Mucosa of stomach (tissue), 1 donor: ENCODE results near the gene DERA.
"Not testable (repeated sequence)": the region's sequence is repeated elsewhere in the genome, so short reads cannot be mapped to it uniquely, and the experiment has no call there.

Experiments
- H3K27me3 ChIP-seq: one replicate; pipeline ENCODE4 v1.7.0; 2013; ENCODE audit warnings: mild to moderate bottlenecking, low read length; ENCODE audit not compliant: control insufficient read depth, insufficient read depth
- H3K36me3 ChIP-seq: one replicate; pipeline ENCODE4 v1.7.0; 2013; ENCODE audit warnings: low read length; ENCODE audit not compliant: control insufficient read depth, insufficient read depth
- H3K4me1 ChIP-seq: one replicate; pipeline ENCODE4 v1.7.0; 2013; ENCODE audit warnings: mild to moderate bottlenecking, low read length; ENCODE audit not compliant: control insufficient read depth, insufficient read depth
- H3K4me3 ChIP-seq: one replicate; pipeline ENCODE4 v1.7.0; 2013; ENCODE audit warnings: low read length
- H3K9ac ChIP-seq: one replicate; pipeline ENCODE4 v1.7.0; 2013; ENCODE audit warnings: mild to moderate bottlenecking, low read length, moderate library complexity
- H3K9me3 ChIP-seq: one replicate; pipeline ENCODE4 v1.7.0; 2013; ENCODE audit warnings: mild to moderate bottlenecking, low read length, moderate library complexity; ENCODE audit not compliant: control insufficient read depth
- donor health status: Pancreatic carcinoma.

Gene DERA

DNA sequence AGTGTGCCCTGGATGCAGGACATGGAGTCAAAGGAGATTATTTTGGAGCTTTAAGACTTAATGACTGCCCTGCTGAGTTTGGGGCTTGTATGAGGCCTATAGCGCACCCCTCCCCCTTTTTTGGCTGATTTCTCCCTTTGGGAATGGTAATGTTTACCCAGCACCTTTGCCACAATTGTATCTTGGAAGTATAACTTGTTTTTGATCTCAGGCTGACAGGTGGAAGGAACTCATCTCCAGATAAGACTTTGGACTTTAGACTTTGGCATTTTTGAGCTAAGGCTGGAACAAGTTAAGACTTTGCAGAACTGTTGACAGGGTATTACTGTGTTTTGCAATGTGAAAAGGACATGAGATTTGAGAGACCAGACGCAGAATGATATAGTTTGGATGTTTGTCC, 110.5 kb downstream of the DERA start:
- no peak overlapping the region for H3K4me3 ChIP-seq
- no peaks in the 10 kb centered on the region for H3K27me3 ChIP-seq
- H3K9me3 ChIP-seq, result no peaks in the 10 kb centered on the region
- no peaks in the 10 kb centered on the region for H3K36me3 ChIP-seq
- H3K4me1 ChIP-seq, result peaks cover 4% of the 10 kb centered on the region
- H3K9ac ChIP-seq, result no peak overlapping the region

DNA sequence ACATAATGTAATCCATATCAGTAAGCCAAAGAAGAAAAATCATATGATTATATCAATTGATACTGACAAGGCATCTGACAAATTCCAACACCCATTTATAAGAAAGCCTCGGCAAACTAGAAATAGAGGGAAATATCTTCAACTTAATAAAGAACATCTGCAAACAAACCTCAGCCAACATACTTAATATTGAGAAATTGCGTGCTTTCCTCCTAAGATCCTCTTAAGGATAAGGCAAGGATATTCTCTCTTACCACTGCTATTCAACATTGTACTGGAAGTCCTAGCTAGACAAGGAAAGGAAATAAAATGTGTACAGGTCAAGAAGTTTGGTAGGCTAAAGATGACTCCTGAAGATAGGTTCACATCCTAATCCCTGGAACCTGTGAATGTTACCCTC, 115.9 kb downstream of the DERA start:
- H3K36me3 ChIP-seq, result no peaks in the 10 kb centered on the region
- H3K9ac ChIP-seq, result no peak overlapping the region
- H3K4me1 ChIP-seq, result no peaks in the 10 kb centered on the region
- no peaks in the 10 kb centered on the region for H3K9me3 ChIP-seq
- H3K27me3 ChIP-seq, result no peaks in the 10 kb centered on the region
- no peak overlapping the region for H3K4me3 ChIP-seq

DNA sequence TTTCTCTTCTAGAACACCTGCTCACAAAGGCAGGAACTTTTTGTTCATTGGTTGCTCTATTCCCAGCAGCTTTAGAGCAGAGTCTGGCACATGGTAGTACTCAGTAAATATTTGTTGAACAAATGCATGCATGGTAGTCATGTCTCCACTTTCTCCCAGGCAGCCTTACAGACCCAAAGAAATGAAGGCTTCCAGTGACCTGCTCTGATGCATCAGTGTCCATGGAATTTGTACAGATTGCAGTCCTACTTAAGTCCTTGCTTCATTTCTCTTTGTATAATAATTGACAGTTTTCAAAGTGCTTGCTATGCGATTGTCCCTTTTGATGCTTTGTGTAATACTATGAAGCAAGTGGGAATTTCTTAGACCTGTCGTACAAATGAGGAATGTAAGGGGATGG, 119.6 kb downstream of the DERA start:
- no peak overlapping the region for H3K9ac ChIP-seq
- no peaks in the 10 kb centered on the region for H3K27me3 ChIP-seq
- H3K4me1 ChIP-seq, result no peaks in the 10 kb centered on the region
- no peaks in the 10 kb centered on the region for H3K9me3 ChIP-seq
- no peak overlapping the region for H3K4me3 ChIP-seq
- H3K36me3 ChIP-seq, result no peaks in the 10 kb centered on the region

DNA sequence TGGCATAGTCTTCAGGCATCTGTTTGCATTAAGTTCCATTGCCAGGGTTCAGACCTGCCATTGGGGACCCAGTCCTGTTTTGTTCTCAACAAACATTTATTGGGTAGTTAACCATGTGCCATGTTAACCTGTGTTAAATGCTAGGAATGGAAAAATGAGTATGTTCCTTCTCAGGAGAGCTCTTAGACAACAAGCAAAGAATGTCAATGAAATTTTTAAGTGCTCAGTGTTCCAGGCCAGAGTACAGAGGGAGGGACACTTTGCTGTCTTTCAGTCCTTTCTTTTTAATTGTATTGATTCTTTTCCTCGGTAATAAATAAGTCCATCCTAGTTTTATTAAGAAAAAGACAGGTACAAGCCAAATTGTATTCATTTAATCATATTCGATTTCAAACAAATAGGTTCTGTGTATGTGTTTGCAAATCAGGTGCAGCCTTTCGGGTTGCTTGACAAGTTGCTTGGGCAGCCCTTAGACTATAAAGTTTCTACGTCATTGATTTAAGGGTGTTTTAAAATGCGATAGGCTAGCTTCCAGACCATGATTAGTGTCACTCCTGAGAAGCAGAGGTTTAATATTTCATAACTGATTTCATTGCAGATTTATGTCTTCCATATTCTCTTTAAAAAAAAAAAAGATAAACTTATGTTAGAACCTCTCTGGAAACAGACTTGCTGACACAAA, 123.1 kb downstream of the DERA start:
- Histone ChIP-seq H3K9me3 (no peaks in the 10 kb centered on the region), H3K4me1 (no peaks in the 10 kb centered on the region), H3K9ac (no peak overlapping the region), H3K36me3 (no peaks in the 10 kb centered on the region), H3K27me3 (no peaks in the 10 kb centered on the region), H3K4me3 (no peak overlapping the region)

DNA sequence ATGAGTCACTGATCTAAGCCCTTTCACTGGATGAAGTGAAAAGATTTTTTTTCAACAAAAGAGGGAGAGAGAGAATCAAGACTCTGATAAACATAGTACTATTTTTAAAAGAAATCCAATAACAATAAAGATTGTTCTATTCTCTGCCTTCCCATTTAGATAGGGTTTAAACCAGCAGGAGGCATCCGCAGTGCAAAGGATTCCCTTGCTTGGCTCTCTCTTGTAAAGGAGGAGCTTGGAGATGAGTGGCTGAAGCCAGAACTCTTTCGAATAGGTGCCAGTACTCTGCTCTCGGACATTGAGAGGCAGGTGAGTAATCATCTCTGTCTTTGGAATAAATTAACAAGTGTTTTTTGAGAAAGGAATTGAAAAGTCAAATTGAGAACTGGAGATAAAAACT, 124.9 kb downstream of the DERA start:
- no peaks in the 10 kb centered on the region for H3K36me3 ChIP-seq
- no peak overlapping the region for H3K9ac ChIP-seq
- H3K9me3 ChIP-seq, result no peaks in the 10 kb centered on the region
- H3K27me3 ChIP-seq, result no peaks in the 10 kb centered on the region
- H3K4me3 ChIP-seq, result no peak overlapping the region
- H3K4me1 ChIP-seq, result no peaks in the 10 kb centered on the region

DNA sequence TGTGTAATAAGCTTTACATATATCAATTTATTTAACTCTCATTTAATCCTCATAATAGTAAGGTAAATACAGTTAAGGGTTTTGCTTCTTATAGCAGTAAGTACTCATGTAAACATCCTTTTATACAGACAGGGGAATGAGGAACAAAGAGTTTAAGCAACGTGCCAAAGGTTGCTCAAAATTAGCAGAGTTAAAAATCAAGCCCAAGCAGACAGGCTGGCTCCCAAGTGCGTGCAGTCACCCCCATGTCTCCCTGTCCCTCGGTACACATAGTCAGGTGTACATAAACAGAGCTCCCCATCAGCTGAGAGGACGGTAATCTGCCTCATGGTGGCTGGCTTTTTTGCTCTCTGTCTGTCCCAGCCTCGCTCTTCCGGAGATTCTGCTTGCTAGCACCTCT, 126.4 kb downstream of the DERA start:
- no peaks in the 10 kb centered on the region for H3K36me3 ChIP-seq
- H3K4me3 ChIP-seq, result no peak overlapping the region
- no peak overlapping the region for H3K9ac ChIP-seq
- no peaks in the 10 kb centered on the region for H3K9me3 ChIP-seq
- H3K4me1 ChIP-seq, result no peaks in the 10 kb centered on the region
- no peaks in the 10 kb centered on the region for H3K27me3 ChIP-seq

DNA sequence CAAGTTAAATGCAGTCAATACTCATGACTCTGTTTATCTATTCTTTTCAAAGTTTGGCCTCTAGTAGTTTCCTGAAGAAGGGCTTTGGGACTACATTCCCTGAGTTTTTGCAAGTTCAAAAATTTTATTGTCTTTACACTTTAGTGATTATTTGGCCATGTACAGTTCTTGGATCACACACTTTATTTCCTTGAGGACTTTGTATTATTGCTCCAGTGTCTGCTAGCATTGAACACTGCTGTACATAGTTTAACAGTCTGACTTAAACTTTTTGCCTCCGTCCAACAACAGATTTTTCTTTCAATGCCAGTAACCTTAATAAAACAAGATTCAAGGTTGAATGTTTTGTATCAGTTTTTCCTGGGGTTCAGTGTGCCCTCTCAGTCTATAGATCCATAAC, 132.3 kb downstream of the DERA start:
- H3K9me3 ChIP-seq, result no peaks in the 10 kb centered on the region
- no peaks in the 10 kb centered on the region for H3K36me3 ChIP-seq
- no peaks in the 10 kb centered on the region for H3K27me3 ChIP-seq
- no peaks in the 10 kb centered on the region for H3K4me1 ChIP-seq
- no peak overlapping the region for H3K4me3 ChIP-seq
- no peak overlapping the region for H3K9ac ChIP-seq

DNA sequence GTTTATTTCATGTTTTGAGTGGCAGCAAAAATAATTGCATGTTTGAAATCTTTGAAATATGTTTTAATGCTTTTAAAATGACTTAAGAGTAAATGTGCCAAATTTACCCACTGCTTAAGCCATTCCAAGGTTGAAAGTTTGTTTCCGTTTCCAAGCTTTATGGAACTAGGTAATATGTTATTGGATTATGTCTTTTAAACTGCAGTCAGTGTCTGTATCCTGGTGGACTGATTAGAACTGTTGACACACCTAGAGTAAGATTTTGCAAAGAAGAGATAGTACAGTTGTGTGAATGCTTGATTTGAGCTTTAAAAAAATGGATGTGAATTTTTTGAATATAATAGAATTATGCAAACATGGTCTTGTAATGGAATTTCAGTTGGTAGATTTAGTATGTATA, 135.1 kb downstream of the DERA start:
- Histone ChIP-seq H3K9ac (no peak overlapping the region), H3K4me1 (no peaks in the 10 kb centered on the region), H3K4me3 (no peak overlapping the region), H3K9me3 (no peaks in the 10 kb centered on the region), H3K27me3 (no peaks in the 10 kb centered on the region), H3K36me3 (no peaks in the 10 kb centered on the region)

DNA sequence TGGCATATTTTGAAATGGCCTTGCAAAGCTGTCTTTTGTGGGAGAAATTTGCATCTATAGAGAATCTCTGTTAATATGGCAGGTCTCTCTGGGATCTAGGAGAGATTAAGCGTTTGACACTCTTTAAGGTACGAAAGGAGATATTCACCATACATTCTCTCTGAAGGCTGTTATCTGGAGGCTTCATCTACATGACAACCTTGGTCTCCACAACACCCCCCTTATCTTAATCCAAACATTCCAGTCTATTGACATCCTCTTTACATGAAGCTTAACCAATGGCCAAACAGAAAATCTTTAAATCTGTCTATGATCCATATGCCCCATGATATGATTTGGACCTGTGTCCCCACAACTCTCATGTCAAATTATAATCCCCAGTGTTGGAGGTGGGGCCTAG, 137.4 kb downstream of the DERA start:
- H3K4me3 ChIP-seq, result no peak overlapping the region
- no peaks in the 10 kb centered on the region for H3K36me3 ChIP-seq
- no peak overlapping the region for H3K9ac ChIP-seq
- no peaks in the 10 kb centered on the region for H3K9me3 ChIP-seq
- H3K27me3 ChIP-seq, result no peaks in the 10 kb centered on the region
- no peaks in the 10 kb centered on the region for H3K4me1 ChIP-seq

DNA sequence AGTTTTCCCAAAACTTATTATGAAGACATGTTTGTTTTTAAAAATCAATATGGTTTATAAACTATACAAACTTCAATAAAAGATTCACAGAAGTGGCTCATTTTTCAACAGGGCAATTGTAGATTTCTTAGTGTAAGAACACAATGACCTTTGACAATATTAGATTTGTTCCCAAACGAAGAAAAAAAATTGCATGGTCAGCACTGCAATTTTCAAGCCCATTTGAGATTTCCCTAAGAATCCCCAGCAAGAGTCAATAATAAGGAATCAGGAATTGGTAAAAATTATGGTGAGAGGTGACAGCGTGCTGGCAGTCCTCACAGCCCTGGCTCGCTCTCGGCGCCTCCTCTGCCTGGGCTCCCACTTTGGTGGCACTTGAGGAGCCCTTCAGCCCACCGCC, 145.8 kb downstream of the DERA start:
- Histone ChIP-seq H3K9me3 (no peaks in the 10 kb centered on the region), H3K4me3 (no peak overlapping the region), H3K36me3 (no peaks in the 10 kb centered on the region), H3K27me3 (no peaks in the 10 kb centered on the region), H3K9ac (no peak overlapping the region), H3K4me1 (no peaks in the 10 kb centered on the region)

DNA sequence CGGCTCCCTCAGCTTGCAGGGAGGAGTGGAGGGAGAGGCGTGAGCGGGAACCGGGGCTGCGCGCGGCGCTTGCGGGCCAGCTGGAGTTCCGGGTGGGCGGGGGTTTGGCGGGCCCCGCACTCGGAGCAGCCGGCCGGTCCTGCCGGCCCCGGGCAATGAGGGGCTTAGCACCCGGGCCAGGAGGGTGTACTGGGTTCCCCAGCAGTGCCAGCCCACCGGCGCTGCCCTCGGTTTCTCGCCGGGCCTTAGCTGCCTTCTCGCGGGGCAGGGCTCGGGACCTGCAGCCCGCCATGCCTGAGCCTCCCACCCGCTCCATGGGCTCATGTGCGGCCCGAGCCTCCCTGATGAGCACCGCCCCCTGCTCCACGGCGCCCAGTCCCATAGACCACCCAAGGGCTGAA, 146.2 kb downstream of the DERA start:
- not testable (repeated sequence) for H3K4me1 ChIP-seq, H3K4me3 ChIP-seq, H3K9ac ChIP-seq, H3K36me3 ChIP-seq, H3K27me3 ChIP-seq, H3K9me3 ChIP-seq

DNA sequence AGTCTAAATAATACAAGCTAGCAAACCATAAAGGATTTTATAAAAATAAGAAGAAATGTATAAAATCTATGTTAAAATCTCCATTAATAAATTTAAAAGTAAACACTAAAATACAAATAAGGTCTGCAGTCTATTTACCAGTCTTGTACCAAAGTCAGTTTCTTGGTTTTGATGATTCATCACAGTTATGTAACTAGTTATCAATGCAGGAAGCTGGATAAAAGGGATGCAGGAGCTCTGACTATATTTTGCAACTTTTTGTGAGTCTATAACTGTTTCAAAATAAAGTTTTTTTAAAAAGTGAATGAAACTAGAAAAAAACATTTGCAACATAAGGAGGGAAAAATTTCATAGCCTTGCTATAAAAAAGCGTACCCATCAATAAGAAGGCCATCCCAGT, 151.5 kb downstream of the DERA start:
- no peak overlapping the region for H3K9ac ChIP-seq
- no peak overlapping the region for H3K4me3 ChIP-seq
- no peaks in the 10 kb centered on the region for H3K4me1 ChIP-seq
- H3K36me3 ChIP-seq, result no peaks in the 10 kb centered on the region
- no peaks in the 10 kb centered on the region for H3K9me3 ChIP-seq
- no peaks in the 10 kb centered on the region for H3K27me3 ChIP-seq

DNA sequence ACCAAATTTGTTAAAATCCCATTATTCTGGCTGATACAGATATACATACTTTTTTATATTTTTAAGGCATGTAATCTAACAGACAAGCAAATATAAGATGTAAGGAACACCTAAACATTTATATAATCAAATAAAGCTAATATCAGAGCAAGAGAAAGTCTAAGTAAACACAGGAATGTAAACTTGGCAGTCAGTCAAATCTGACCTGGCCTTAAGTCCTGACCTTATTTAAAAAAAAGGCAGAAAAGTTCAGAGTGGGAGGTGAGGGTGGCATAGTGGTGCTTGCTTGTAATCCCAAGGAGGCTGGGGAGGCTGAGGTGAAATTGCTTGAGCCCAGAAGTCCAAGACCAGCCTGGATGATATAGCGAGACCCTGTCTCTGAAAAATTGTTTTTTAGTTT, 152.6 kb downstream of the DERA start:
- H3K27me3 ChIP-seq, result no peaks in the 10 kb centered on the region

More for the DNA sequence above, 152.6 kb downstream of the DERA start:
- no peaks in the 10 kb centered on the region for H3K4me1 ChIP-seq
- no peaks in the 10 kb centered on the region for H3K9me3 ChIP-seq
- no peak overlapping the region for H3K4me3 ChIP-seq
- no peaks in the 10 kb centered on the region for H3K36me3 ChIP-seq
- H3K9ac ChIP-seq, result no peak overlapping the region
